ENCODE data around the gene INPP4A.

INPP4A gene

GRCh38 chr2:98548920-98549818 lies 104.5 kb downstream of the INPP4A start:
- no peak overlapping the region for H3K4me3 ChIP-seq (ENCODE audit: severe bottlenecking)
- no peak for TF ChIP-seq CTCF (IDR thresholded peaks at IDR 0.05; ENCODE audit: poor library complexity, severe bottlenecking)
- no peak overlapping the region for H3K27ac ChIP-seq (ENCODE audit: poor library complexity, severe bottlenecking)
- DNase-seq (ENCODE audit: low spot score) (no peak), ATAC-seq (ENCODE audit: low read depth) (no peak)
- peaks cover 4% of the 10 kb centered on the region for H3K36me3 ChIP-seq (ENCODE audit: low read depth)
- H3K9me3 ChIP-seq (ENCODE audit: severe bottlenecking): no peaks in the 10 kb centered on the region
- no peaks in the 10 kb centered on the region for H3K27me3 ChIP-seq (ENCODE audit: insufficient read depth, poor library complexity, severe bottlenecking)
- no peaks in the 10 kb centered on the region for H3K4me1 ChIP-seq (ENCODE audit: insufficient read depth, poor library complexity, severe bottlenecking)

DNA sequence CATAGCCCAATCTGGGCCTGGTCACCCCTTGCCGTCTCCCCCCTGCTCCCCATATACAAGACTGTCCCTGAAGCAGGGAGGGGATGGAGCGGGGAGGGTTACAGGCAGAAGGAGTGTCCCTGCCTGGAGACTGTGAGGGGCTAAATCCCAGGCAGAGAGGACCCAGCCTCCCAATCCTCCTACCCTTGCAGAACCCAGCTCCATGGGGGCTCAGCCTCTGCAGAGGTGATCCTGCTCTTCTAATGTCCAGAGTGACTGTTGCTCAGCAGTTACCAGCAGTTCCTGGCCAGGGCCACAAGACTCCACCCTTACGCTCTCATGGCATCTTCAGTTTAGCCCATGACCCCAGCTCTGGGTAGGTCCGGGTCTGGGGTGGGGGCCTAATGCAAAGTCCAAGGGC lies 105.5 kb downstream of the INPP4A start:
- H3K36me3 ChIP-seq (ENCODE audit: low read depth): no peaks in the 10 kb centered on the region
- no peak for ATAC-seq (ENCODE audit: low read depth)
- no peak for DNase-seq (ENCODE audit: low spot score)
- no peak overlapping the region for H3K4me3 ChIP-seq (ENCODE audit: severe bottlenecking)
- TF ChIP-seq CTCF (IDR thresholded peaks at IDR 0.05; ENCODE audit: poor library complexity, severe bottlenecking): no peak
- H3K9me3 ChIP-seq (ENCODE audit: severe bottlenecking): no peaks in the 10 kb centered on the region
- no peaks in the 10 kb centered on the region for H3K4me1 ChIP-seq (ENCODE audit: insufficient read depth, poor library complexity, severe bottlenecking)
- H3K27me3 ChIP-seq (ENCODE audit: insufficient read depth, poor library complexity, severe bottlenecking): no peaks in the 10 kb centered on the region
- H3K27ac ChIP-seq (ENCODE audit: poor library complexity, severe bottlenecking): no peak overlapping the region

DNA sequence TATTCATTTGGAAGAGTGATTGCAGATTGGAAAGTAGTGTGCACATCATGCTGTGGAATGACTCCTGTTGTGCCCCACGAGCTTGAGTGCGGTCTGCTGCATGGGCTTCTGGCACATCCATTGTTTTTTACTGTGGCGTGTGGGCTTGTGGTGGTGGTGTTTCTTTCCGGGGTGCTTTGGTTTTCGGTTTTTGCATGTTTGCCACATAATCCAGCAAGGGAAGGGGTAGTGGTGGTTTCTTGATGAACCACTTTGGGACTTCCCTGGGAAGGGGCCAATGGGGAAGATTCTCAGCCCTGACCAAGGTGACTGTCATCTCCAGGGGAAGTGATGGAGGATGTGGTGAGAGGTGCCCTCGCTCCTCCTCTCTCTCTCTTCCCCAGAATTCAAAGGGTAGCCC lies 106.7 kb downstream of the INPP4A start:
- no peaks in the 10 kb centered on the region for H3K36me3 ChIP-seq (ENCODE audit: low read depth)
- no peaks in the 10 kb centered on the region for H3K27me3 ChIP-seq (ENCODE audit: insufficient read depth, poor library complexity, severe bottlenecking)
- H3K4me1 ChIP-seq (ENCODE audit: insufficient read depth, poor library complexity, severe bottlenecking): no peaks in the 10 kb centered on the region
- no peak overlapping the region for H3K4me3 ChIP-seq (ENCODE audit: severe bottlenecking)
- no peaks in the 10 kb centered on the region for H3K9me3 ChIP-seq (ENCODE audit: severe bottlenecking)
- ATAC-seq (ENCODE audit: low read depth) (no peak), DNase-seq (ENCODE audit: low spot score) (no peak)
- no peak overlapping the region for H3K27ac ChIP-seq (ENCODE audit: poor library complexity, severe bottlenecking)
- no peak for TF ChIP-seq CTCF (IDR thresholded peaks at IDR 0.05; ENCODE audit: poor library complexity, severe bottlenecking)

- H3K36me3 ChIP-seq (ENCODE audit: low read depth): no peaks in the 10 kb centered on the region
- no peak for ATAC-seq (ENCODE audit: low read depth)
- no peaks in the 10 kb centered on the region for H3K27me3 ChIP-seq (ENCODE audit: insufficient read depth, poor library complexity, severe bottlenecking)
Measured at GRCh38 chr2:98552499-98553179, 108.0 kb downstream of the INPP4A start.

More at GRCh38 chr2:98552499-98553179, 108.0 kb downstream of the INPP4A start:
- Histone ChIP-seq H3K27ac (ENCODE audit: poor library complexity, severe bottlenecking) (no peak overlapping the region), H3K9me3 (ENCODE audit: severe bottlenecking) (no peaks in the 10 kb centered on the region), H3K4me3 (ENCODE audit: severe bottlenecking) (no peak overlapping the region), H3K4me1 (ENCODE audit: insufficient read depth, poor library complexity, severe bottlenecking) (no peaks in the 10 kb centered on the region)
- DNase-seq (ENCODE audit: low spot score): no peak
- no peak for TF ChIP-seq CTCF (IDR thresholded peaks at IDR 0.05; ENCODE audit: poor library complexity, severe bottlenecking)

Measured in RWPE2 (cell line).